Measurements from ENCODE around the gene ROR2.
A peak's percentile ranks its signal among the peaks of the same experiment; 100 is the strongest.

Gene ROR2

DNA sequence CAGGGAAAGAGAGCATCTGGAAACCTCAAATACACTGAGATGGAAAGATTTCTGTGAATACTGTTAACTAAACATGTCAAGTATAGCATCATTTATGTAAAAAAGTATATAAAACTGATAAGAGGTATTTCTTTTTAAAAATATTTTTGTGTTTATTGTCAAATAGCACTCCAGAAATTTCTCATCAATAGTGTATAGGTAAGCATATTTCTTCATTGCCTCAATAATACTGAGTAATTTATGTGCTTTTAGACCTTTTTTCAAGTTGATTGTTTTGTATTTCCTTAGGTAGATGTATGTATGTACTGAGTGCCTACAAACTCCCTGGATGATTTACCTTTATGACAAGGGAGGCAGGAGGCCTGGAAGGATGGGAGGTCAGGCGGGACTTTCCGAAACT, 196.3 kb downstream of the ROR2 start:
- no peaks in the 10 kb centered on the region for H3K9me3 ChIP-seq
- no peak overlapping the region for H3K4me3 ChIP-seq (ENCODE audit: low read depth, low read length)
- no peaks in the 10 kb centered on the region for H3K4me1 ChIP-seq
- peaks cover 8% of the 10 kb centered on the region for H3K36me3 ChIP-seq
- DNase-seq, result no peak
- TF ChIP-seq, protein P1, sequence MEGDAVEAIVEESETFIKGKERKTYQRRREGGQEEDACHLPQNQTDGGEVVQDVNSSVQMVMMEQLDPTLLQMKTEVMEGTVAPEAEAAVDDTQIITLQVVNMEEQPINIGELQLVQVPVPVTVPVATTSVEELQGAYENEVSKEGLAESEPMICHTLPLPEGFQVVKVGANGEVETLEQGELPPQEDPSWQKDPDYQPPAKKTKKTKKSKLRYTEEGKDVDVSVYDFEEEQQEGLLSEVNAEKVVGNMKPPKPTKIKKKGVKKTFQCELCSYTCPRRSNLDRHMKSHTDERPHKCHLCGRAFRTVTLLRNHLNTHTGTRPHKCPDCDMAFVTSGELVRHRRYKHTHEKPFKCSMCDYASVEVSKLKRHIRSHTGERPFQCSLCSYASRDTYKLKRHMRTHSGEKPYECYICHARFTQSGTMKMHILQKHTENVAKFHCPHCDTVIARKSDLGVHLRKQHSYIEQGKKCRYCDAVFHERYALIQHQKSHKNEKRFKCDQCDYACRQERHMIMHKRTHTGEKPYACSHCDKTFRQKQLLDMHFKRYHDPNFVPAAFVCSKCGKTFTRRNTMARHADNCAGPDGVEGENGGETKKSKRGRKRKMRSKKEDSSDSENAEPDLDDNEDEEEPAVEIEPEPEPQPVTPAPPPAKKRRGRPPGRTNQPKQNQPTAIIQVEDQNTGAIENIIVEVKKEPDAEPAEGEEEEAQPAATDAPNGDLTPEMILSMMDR (IDR thresholded peaks at IDR 0.05; ENCODE audit: low read depth, low read length), result no peak
- no peaks in the 10 kb centered on the region for H3K27me3 ChIP-seq

DNA sequence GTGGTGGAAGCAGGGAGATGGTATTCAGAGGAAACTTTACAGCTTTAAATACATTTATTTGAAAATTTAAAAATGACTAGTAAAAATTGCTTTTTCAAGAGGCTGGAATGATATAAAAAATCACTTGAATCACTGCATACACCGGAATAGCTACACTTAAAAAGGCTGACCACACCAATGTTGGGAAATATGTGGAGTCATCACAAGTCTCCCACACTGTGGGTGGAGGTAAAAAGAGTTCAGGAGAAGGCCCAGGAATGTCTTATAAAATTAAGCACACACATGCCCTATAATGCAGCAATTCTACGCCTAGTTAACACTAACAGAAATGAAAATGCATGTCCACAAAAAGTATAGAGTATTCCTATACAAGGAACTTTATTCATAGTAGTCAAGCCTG, 198.1 kb downstream of the ROR2 start:
- Histone ChIP-seq H3K4me1 (no peaks in the 10 kb centered on the region), H3K36me3 (peaks cover 6% of the 10 kb centered on the region), H3K9me3 (no peaks in the 10 kb centered on the region), H3K27me3 (no peaks in the 10 kb centered on the region), H3K4me3 (ENCODE audit: low read depth, low read length) (no peak overlapping the region)
- DNase-seq, result no peak
- TF ChIP-seq, protein P1 (IDR thresholded peaks at IDR 0.05; ENCODE audit: low read depth, low read length), result no peak

DNA sequence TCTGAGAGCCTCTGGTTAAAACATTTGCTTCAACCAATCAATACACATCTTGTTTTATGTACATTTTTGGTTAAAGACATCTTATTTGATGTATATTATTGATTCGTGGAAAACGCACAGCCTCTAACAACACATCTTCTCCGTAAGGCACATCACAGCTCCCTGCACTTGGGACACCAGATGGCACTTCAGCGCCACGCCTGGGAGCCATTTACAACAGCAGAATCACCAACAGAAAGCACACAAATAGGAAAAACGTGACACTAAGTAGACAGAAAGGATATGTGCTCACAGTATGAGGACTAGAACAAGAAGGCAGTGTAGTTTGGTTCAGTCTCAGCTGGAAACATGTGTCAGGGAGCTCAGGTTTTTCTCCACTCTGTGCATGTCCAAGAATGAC, 199.7 kb downstream of the ROR2 start:
- H3K9me3 ChIP-seq, result no peaks in the 10 kb centered on the region
- no peak overlapping the region for H3K4me3 ChIP-seq (ENCODE audit: low read depth, low read length)
- peaks cover 6% of the 10 kb centered on the region for H3K36me3 ChIP-seq
- no peak for DNase-seq
- no peaks in the 10 kb centered on the region for H3K27me3 ChIP-seq
- H3K4me1 ChIP-seq, result no peaks in the 10 kb centered on the region
- TF ChIP-seq, protein P1 (IDR thresholded peaks at IDR 0.05; ENCODE audit: low read depth, low read length), result peak; percentile 10; the same call in 1 of the 2 replicates

DNA sequence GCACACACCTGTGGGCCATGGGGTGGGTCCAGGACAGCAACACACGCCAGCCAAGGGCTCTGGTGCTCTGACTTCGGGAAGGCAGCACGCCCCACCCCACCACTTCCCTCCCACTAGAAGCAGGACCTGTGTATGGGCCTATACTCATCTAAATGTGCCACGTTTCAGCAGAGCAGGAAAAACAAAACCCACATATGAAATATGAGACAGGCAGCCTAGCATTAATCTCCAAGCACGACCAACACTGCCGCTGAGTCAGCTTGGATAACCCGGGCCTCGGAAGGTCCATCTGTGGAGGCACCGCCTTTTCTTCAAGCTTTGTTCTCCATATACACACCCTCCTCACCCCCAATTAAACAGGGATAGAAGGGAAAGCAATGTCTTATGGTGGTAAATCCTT, 203.1 kb downstream of the ROR2 start:
- Histone ChIP-seq H3K27me3 (no peaks in the 10 kb centered on the region), H3K9me3 (no peaks in the 10 kb centered on the region), H3K36me3 (no peaks in the 10 kb centered on the region; the same call in 1 of the 2 replicates), H3K4me1 (no peaks in the 10 kb centered on the region), H3K4me3 (ENCODE audit: low read depth, low read length) (no peak overlapping the region)
- TF ChIP-seq, protein P1 (IDR thresholded peaks at IDR 0.05; ENCODE audit: low read depth, low read length), result no peak
- no peak for DNase-seq

DNA sequence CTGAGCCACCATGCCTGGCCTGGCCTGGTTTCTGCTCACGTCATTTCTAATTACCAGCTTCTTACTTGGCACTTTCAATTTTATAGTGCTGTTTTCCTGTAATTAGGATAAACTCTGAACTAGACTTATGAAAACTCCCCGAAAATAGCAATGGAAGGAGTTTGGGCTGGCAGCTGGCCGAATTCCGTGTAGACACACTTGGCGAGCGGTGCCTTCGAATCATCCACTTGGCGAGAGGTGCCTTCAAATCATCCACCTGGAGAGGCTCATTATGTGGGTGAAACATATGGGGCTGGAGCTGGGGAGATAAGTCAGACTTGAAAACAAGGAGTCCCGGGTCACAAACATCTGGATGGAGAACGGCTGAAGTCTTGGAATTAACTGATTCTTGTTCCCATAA, 203.7 kb downstream of the ROR2 start:
- Histone ChIP-seq H3K36me3 (no peaks in the 10 kb centered on the region; the same call in 1 of the 2 replicates), H3K27me3 (no peaks in the 10 kb centered on the region), H3K4me1 (no peaks in the 10 kb centered on the region), H3K4me3 (ENCODE audit: low read depth, low read length) (no peak overlapping the region), H3K9me3 (no peaks in the 10 kb centered on the region)
- no peak for DNase-seq
- TF ChIP-seq, protein P1 (IDR thresholded peaks at IDR 0.05; ENCODE audit: low read depth, low read length), result no peak

DNA sequence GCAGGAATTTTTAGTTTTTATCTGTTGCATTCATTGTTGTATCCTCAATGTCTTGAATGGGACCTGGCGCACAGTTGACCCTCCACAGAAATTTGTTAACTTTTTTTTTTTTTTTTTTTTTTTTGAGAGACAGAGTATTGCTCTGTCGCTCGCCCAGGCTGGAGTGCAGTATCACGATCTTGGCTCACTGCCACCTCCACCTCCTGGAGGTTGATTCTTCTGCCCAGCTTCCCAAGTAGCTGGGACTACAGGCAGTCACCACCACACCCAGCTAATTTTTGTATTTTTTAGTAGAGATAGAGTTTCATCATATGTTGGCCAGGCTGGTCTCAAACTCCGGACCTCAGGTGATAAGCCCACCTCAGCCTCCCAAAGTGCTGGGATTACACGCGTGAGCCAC, 205.9 kb downstream of the ROR2 start:
- H3K27me3 ChIP-seq, result no peaks in the 10 kb centered on the region
- no peaks in the 10 kb centered on the region for H3K36me3 ChIP-seq
- no peak for DNase-seq
- no peaks in the 10 kb centered on the region for H3K9me3 ChIP-seq
- H3K4me3 ChIP-seq (ENCODE audit: low read depth, low read length), result no peak overlapping the region
- no peaks in the 10 kb centered on the region for H3K4me1 ChIP-seq
- TF ChIP-seq, protein P1 (IDR thresholded peaks at IDR 0.05; ENCODE audit: low read depth, low read length), result no peak

All from BE2C (cell line).